GM18498 (cell line): ENCODE data around the gene CHRNA5.
A peak's percentile ranks its signal among the peaks of the same experiment; 100 is the strongest.
"Not testable (repeated sequence)": the region's sequence is repeated elsewhere in the genome, so short reads cannot be mapped to it uniquely, and the experiment has no call there.

Source experiments
- ATAC-seq: cut with Tn5 transposase; IDR thresholded peaks from one replicate; pipeline ENCODE4 v1.9.1; 2021; ENCODE audit warnings: mild to moderate bottlenecking, moderate library complexity; ENCODE audit not compliant: unreplicated experiment

Gene CHRNA5

DNA sequence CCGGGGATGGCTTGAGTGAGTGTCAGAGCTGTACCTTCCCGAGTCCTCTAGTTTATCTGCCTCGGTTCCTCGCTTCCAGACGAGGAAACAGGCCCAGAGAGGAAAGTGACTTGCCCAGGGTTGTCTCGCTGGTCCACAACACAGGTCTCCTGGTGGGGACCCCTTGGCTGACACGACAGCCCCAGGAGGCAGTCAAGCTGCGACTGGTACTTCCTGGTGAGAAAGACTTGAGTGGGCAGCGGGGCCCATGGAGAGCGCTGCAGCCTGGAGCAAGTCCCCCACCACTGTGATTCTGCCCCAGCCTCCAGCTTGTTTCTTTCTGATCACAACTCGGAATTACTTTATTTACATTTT, 600 bp upstream of the CHRNA5 start:
- peak; percentile 4 for ATAC-seq

DNA sequence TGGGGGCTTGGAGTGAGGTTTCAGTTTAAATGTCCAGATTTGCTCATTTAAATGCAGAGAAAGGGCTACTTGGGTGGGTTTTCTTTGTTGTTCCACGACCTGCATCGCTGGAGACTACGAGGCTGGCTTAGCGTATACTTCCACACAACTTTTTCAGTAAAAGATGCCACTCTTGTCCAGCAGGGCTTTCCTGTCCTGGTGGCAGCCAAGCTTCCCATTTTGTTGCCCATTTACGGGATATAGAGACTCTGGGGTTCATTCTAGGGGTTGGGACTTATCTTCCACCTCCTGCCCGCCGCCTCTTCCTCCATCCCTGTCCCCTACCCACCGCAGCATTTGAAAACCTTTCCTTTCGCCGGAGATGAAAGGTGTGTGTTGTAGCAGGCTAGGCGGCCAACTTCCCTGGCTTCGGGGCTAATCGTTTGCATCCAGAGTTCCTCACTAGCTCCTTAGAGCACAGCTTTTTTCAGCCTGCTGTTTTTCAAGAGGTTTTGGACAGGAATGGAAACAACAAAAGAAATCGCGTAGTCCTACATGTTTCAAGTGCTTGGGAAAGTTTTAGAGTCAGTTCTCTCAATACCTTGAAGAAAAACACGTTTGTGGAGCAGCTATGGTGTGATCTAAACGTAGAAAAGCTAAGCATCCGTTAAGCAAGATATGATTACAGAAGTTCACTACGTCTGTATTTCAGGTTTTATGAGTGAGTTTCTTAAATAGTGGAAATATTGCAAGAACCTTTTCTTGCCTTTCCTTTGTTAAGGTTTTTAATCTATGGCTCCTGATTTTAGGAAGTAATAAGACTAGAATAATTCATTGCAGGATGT, 843 bp downstream of the CHRNA5 start:
- ATAC-seq, result peak; percentile 25

DNA sequence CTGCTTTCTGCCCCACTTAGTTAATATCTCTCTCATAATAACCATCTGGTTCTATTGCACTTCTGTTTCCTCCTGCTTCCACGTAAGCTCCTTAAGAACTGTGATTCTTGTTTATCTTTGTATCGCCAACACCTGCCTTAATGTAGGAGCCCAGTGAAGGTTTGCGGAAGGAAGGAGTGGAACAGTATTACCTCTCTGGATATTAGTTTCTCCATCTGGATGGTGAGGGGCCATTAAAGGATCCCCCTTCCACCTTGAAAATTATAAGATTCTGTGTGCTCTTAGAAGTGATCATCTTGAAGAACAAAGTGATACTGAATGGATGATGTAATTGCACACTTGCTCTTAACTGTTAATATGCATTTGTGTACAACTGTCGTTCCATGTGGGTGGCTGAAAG, 2.2 kb downstream of the CHRNA5 start:
- ATAC-seq, result no peak

DNA sequence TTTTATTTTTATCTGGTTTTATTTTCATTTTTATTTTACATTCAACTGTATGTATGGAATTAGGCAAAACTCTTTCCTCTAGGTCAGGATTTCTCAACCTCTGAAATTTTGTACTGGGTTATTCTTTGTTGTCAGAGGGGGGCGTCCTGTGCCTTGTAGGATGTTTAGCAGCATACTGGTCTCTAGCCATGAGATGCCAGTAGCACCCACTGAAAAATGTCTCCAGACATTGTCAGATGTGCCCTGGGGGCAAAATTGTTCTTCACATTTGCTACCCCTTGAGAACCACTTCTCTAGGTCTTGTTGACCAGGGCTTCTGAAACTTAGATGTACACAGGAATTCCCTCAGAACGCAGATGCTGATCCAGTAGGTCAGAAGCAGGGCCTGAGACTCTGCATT, 5.4 kb downstream of the CHRNA5 start:
- ATAC-seq, result no peak

DNA sequence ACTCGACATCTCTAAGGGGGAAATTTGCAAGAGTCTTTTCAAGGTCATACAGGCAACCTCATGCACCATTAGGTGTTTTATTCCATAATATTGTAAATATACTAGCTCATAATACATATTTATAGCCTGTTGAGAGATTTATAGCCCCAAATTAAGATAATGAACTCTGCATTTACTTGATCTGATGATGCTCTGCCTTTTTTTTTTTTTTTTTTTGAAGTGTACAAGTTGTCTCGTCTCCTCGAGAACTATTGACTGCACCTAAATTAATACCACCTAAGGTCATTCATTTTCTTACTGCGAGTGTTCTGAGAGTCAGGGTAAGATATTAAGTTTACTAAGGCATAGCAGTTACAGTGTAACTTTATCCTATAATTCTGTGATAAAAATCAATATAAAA, 6.1 kb downstream of the CHRNA5 start:
- no peak for ATAC-seq

DNA sequence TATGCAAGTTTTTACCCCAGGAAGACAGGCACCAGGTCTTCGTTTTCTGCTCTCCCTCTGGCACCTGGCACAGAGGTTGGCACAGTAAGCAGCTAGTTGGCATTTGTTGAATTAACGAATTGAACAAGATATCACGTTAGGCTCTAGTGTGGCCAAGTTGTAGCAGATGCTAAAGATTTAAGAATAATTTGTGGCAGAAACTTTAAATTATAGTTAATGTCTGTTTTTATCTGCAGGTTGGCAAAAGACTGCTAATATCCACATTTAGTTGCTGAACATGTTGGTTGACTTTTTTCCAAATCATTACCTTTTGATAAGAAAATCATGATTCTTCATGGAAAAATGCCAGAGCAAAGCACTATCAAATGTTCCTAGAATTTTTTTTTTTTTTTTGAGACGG, 8.1 kb downstream of the CHRNA5 start:
- ATAC-seq, result no peak

DNA sequence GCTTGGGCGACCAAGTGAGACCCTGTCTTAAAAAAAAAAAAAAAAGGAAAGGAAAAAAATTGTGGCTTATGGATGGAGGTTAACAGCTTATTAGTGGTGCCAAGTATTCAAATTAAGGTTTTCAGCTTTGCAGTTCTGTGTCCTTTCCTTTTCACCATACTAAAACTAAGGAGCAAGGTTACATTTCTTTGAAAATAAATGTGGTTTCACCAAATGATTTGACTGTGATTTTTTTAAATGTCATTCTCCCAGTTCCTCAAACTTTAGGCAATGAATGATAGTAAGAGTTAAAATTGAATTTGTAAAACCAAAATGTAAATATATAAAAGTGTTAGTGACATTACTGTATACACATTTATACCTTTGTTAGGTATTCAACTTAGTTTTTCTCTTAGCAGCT, 9.6 kb downstream of the CHRNA5 start:
- no peak for ATAC-seq

DNA sequence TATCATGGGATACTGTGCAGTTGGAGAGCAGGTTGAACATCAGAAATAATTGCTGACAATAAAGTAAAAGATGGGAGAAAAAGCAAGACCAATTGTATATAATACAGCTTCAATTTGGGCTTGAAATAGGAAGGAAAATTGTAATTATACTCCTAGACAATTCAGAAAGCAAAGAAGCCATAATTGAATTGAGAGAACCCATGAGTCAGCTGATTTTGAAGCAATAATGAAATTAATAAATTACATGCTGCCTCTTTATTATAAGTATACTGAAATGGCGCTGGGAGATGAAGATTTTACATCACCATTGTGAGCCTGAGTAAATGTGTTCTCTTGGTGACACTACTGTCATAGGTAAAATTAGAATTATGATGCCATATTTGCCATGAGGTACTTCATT, 32.3 kb downstream of the CHRNA5 start:
- ATAC-seq, result no peak

DNA sequence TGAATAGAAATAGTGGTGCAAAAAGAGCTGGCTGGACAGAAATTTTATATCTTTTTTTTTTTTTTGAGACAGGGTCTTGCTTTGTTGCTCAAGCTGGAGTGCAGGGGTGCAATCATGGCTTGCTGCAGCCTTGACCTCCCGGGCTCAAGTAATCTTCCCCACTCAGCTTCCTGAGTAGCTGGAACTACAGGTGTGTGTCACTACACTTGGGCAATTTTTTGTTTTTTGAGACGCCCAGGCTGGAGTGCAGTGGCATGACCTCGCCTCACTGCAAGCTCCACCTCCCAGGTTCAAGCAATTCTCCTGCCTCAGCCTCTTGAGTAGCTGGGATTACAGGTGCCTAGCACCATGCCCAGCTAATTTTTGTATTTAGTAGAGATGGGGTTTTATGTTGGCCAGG, 33.0 kb downstream of the CHRNA5 start:
- ATAC-seq, result no peak

DNA sequence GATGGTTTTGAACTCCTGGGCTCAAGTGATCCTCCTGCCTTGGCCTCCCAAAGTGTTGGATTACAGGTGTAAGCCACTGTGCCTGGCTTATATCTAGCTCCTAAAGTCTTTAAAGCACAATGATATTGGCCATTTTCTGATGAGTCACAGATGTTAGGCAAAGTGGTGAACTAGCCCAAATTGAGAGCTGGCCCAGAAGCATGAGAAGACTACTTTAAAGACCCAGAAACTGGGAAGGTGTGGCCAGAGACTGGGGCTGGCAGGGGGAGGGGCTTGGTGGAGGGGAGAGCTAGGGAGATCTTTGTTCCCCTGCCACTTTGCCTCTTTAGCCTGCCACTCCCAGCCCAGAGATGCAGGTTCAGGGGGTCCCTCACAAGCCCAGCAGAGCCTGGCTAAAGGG, 33.9 kb downstream of the CHRNA5 start:
- no peak for ATAC-seq

DNA sequence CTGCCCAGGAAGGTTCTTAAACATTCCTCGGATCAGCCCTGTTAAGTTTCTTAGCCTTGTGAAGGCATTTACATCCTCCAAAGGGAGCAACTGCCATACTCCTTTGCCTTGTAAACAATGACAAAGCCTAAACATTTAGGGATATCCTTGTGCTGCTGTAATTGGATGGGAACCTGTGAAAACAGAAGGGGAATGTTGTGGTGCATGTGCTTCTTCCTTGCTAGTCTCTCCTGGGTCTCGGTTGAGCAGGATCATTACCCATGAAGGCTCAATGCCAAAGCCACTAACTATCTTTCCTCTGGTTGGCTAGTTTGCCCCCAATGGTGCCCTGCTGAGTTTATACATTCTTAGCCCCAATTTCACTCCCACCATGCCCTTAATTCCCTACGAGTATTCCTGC, 38.1 kb downstream of the CHRNA5 start:
- ATAC-seq, result no peak

DNA sequence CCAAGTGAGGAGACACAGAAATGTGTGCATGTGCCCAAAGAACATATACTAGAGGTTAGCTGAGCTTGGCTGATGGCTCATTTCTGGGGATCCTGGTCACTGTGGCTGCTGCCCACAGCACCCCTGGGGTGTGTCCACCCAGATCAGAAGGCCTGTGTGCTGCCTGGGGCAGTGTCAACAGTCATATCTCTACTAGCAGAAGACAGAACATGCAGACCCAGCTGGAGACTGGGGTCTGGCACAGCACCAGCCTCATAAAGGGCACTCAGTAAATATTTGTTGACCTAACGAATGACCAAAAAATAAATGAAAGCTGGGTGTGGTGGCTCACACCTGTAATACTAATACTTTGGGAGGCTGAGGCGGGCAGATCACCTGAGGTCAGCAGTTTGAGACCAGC, 39.1 kb downstream of the CHRNA5 start:
- no peak for ATAC-seq

DNA sequence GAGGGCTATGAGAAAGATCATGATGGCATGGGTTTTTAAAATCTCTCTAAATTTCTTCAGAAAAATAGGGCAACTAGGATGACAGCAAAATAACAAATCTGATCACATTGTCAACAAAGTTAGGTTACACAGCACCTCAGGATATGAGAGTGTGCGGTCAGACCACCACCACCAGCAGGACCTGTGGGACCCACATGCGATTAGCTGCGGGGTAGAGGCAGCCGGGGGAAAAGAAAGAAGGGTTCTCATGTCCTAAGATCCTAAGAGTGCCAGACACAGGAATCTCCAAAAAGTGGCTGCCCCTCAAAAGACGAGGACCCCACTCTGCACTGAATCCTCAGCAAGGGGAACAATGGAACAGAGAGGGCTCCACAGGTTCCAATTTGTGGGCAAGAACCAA, 39.9 kb downstream of the CHRNA5 start:
- no peak for ATAC-seq

DNA sequence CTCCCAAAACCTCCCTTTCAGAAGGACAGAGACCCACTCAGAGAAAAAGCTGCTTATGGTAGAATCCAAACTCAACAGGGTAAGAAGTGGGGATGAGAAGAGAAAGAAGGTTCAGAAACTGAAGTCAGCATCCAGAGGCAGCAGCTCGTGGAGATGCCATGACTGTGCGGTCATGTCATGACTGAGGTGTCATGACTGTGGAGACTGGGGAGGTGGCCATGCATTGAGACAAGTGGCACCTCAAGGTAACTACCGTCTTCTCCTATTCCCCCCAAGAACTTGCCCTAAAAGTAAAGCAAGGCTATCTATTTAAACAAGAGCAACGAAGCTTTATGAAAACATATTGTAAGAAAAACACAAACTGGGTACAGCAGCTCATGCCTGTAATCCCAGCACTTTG, 40.4 kb downstream of the CHRNA5 start:
- ATAC-seq, result no peak

DNA sequence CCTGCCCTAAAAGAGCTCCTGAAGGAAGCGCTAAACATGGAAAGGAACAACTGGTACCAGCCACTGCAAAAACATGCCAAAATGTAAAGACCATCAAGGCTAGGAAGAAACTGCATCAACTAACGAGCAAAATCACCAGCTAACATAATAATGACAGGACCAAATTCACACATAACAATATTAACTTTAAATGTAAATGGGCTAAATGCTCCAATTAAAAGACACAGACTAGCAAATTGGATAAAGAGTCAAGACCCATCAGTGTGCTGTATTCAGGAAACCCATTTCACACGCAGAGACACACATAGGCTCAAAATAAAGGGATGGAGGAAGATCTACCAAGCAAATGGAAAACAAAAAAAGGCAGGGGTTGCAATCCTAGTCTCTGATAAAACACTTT, 44.2 kb downstream of the CHRNA5 start:
- not testable (repeated sequence) for ATAC-seq

DNA sequence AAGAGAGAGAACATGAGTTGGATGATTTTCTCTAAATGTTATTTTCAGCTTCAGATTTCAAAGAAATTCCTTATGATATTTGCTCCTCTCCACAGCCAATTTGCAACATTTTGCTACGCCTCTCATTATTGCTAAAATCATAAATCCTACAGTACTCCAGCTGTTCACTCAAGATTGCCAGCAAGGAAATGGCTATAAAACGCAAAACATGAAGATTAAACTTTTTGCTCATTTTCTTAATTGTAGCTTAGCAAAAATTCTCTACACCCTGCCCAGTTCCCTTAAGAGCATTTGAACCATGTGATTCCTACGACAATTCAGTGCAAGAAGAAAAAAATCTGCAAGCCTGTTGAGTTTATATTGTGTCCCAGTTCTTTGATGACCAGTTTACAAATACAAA, 48.7 kb downstream of the CHRNA5 start:
- no peak for ATAC-seq

DNA sequence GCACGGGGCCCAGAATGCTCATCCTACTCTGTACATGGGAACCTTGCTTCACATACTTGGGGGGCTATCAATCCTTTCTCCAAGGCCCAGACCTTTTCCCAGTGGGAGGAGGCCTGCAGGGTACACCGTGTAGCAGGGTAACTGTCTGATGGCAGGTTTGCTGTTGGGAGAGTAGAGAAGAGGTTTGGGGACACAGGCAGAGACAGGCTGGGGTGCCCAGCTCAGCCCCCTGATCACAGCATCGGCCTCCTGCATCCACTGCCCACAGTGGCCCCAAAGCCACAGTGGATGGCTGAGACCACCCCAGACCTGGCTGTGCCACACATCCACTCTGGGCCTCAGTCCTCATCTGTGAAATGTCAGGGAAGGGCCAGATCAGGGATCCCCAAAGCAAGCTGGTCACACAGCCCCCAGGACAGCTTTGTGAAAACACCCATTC, 49.9 kb downstream of the CHRNA5 start:
- no peak for ATAC-seq

DNA sequence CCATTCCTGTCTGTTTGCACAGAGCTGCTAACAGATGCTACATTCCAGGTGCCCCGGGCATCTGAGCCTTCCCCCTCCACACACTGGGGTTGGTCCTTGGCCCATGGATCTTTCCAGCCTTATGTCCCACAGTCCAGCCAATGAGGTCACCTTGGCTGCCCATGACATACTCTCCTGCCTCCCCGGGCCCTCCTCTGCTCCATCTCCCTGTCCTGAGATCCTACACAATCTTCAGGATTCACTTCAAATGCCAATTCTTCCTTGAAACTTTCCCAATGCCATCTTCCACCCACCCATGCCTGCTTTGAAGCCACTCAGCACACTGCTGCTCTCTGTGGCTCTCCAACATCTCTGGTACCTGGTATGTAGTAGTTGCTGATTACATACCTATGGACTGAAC, 51.2 kb downstream of the CHRNA5 start:
- no peak for ATAC-seq

DNA sequence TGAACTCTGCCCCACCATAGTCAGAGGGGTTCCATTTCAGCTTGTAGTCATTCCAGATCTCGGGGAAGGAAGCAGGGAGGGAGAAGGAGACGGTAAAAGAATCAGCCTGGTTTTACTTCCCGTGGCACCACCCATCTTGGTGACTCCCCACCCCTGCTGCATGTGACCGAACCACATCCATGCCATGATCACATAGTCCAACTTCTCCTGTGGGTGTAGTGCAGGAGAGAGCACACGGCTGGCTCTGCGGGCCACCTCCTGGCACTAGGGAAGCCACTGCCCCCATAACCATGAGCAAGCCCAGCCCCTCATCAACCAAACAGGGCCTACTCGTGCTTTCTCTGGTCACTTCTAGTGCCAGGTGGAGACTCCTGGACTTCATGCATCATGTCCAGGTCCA, 51.8 kb downstream of the CHRNA5 start:
- ATAC-seq, result no peak

DNA sequence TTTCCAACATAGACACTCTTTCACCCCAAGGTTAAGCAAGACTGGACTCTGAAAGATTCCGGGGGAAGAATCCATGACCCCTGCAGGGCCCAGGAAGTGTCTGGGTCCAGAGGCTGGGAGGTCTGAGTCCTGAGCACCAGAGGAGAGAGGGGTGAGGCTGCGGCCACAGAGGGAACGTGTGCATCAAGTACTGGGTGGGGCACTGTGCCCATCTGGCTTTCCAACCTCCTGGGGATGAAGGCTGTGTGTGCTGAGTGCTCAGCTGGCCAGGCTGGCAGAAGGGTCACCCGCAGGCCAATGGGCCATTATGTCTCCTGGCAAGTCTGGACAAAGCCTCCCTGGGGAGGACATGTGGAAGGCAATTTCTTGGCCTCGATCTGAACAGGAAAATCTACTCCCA, 52.2 kb downstream of the CHRNA5 start:
- ATAC-seq, result no peak

DNA sequence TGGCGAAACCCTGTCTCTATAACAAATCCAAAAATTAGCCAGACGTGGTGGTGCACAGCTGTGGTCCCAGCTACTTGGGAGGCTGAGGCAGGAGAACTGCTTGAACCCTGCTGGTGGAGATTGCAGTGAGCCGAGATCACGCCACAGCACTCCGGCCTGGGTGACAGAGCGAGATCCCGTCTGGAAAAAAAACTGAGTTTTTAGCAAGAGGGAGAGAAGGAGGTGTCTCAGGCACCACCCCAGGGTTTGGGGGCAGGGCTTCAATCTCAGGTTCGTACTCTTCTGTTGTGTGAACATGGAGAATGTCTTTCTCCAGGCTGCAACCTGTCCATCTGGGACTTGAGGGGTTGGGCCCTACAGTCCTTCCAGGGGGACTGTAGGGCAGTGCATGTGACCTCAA, 52.7 kb downstream of the CHRNA5 start:
- ATAC-seq, result no peak

DNA sequence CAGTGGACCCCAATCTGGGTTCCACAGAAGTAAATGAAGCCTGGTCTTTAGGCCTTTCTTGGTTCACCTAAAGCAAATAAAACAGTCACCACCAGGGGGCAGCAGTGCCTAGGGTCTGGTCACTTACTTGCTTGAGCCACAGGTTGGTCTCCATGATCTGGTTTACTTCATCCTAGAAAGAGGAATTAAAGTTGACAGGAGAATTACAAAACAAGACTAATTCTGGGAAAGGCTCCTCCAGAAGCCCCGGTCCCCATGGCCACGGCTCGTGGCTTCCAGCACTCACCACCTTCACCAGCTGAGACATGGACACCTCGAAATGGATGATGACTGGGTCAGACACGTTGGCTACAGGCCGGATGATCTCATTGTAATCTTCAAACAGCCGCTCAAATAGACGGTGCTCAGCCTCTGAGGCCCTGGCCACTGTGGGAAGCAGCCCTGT, 53.2 kb downstream of the CHRNA5 start:
- ATAC-seq, result no peak
